ENCODE measurements around the gene TPRN. TPM values are rescaled to one million over a fixed set of nuclear protein-coding genes. Genes with fewer than 3 reads are reported as not detected.
A peak's percentile ranks its signal among the peaks of the same experiment; 100 is the strongest.

The TPRN gene
- total and polyA plus RNA-seq, 2 of the 4 experiments (the other 2 are of a cell fraction), result 1.8 to 5.3 TPM

DNA sequence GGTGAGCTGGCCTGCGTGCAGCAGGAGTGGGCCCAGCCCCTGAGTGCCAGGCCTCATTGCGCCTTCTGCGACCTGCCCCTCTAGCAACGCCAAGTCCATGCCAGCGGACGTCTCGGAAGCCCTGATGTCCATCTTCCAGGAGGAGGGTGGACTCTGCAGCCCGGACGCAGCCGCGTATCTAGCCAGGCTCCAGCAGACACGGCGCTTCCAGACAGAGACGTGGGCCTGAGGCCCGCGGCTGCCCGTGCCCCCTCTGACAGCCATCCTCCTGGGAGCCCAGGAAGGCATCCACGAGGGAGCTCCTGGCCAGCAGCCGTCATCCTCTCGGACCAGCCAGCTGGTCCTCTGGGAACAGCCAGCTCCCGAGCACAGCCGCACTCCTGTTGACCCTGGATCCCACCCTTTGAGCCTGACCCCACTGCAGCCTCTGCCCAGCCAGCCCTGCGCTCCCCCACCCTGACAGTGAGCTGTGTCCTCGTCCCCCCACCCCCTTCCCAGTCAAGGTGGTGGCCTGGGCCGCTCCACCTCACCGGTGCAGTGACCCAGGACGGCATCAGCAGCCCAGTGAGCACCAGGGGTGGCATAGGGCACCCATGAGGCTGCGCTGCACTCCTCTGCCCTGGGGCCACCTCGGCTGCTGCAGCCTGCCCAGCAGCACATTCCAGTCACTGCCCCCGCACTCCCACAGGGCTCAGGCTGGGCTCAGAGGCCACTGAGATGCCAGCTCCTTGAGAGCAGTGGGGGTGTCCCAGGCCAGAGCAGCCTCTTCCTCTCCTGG, 15.8 kb upstream of the TPRN start:
- POLR2A ChIA-PET (ENCODE audit: unreplicated experiment), result no interaction called here
- intact Hi-C loops (cut with micrococcal nuclease), result no loop called here
- Histone ChIP-seq H3K14ac (replicated peaks; ENCODE audit: low read depth, low read length) (no peak overlapping the region), H4K8ac (ENCODE audit: low read depth in 2 of 2, low read length in 2 of 2) (no peak overlapping the region), H3K9me3 (ENCODE audit: control insufficient read depth, insufficient read depth, low read length) (no peaks in the 10 kb centered on the region), H2BK120ac (ENCODE audit: low read depth, low read length) (no peak overlapping the region), H3K27me3 (ENCODE audit: control insufficient read depth, insufficient read depth, low read length) (no peaks in the 10 kb centered on the region), H3K23ac (ENCODE audit: low read depth, low read length) (no peak overlapping the region), H3K56ac (ENCODE audit: extremely low read depth, insufficient read depth, low read length) (no peak overlapping the region), H3K18ac (ENCODE audit: low read depth, low read length) (no peak overlapping the region), H3K4me3 (ENCODE audit: insufficient read depth, low read depth, low read length) (no peak overlapping the region), H2BK20ac (ENCODE audit: low read depth, low read length) (no peak overlapping the region), H2BK5ac (ENCODE audit: low read depth, low read length, poor library complexity, severe bottlenecking) (no peak overlapping the region), H3K9ac (ENCODE audit: low read depth, low read length) (no peak overlapping the region), H3K27ac (ENCODE audit: insufficient read depth, low read length) (no peak overlapping the region), H3K36me3 (ENCODE audit: control insufficient read depth, insufficient read depth, low read length) (peaks cover 18% of the 10 kb centered on the region), H3K79me1 (ENCODE audit: low read depth in 1 of 2, low read length in 2 of 2) (peaks cover 0 to 6% of the 10 kb centered on the region in 2 experiments; a peak in 1 of 4 replicates), H2AFZ (replicated peaks; ENCODE audit: low read length, poor library complexity) (no peak overlapping the region), H2AK5ac (ENCODE audit: low read depth, low read length) (no peak overlapping the region), H3K9me1 (ENCODE audit: insufficient read depth, low read length) (peaks cover 3% of the 10 kb centered on the region; the same call in 1 of the 2 replicates), H3K4me2 (ENCODE audit: low read depth, low read length) (no peak overlapping the region), H2BK15ac (ENCODE audit: low read depth, low read length) (no peak overlapping the region), H2AK9ac (replicated peaks; ENCODE audit: low read depth, low read length, poor library complexity) (peak overlapping the region; percentile 16), H4K91ac (ENCODE audit: insufficient read depth, low read depth, low read length) (no peak overlapping the region), H3K4ac (ENCODE audit: low read depth, low read length) (no peak overlapping the region), H4K20me1 (ENCODE audit: insufficient read depth, low read length) (no peaks in the 10 kb centered on the region), H3K4me1 (ENCODE audit: control insufficient read depth, insufficient read depth, low read length) (peaks cover 6% of the 10 kb centered on the region), H4K5ac (ENCODE audit: low read depth, low read length) (no peak overlapping the region)
- TF ChIP-seq ELK1 (IDR thresholded peaks at IDR 0.05; ENCODE audit: borderline replicate concordance, low read depth, low read length) (no peak), FOS (IDR thresholded peaks at IDR 0.05; ENCODE audit: low read depth, low read length) (no peak), CHD1 (IDR thresholded peaks at IDR 0.05; ENCODE audit: low read depth, low read length) (no peak), MAZ (IDR thresholded peaks at IDR 0.05; ENCODE audit: borderline replicate concordance, low read depth, low read length) (no peak), RCOR1 (IDR thresholded peaks at IDR 0.05; ENCODE audit: insufficient replicate concordance, low read length) (no peak)
- TF ChIP-seq, protein P1, sequence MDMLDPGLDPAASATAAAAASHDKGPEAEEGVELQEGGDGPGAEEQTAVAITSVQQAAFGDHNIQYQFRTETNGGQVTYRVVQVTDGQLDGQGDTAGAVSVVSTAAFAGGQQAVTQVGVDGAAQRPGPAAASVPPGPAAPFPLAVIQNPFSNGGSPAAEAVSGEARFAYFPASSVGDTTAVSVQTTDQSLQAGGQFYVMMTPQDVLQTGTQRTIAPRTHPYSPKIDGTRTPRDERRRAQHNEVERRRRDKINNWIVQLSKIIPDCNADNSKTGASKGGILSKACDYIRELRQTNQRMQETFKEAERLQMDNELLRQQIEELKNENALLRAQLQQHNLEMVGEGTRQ (IDR thresholded peaks at IDR 0.05; ENCODE audit: low read depth, low read length), result no peak
- TF ChIP-seq, protein P2, sequence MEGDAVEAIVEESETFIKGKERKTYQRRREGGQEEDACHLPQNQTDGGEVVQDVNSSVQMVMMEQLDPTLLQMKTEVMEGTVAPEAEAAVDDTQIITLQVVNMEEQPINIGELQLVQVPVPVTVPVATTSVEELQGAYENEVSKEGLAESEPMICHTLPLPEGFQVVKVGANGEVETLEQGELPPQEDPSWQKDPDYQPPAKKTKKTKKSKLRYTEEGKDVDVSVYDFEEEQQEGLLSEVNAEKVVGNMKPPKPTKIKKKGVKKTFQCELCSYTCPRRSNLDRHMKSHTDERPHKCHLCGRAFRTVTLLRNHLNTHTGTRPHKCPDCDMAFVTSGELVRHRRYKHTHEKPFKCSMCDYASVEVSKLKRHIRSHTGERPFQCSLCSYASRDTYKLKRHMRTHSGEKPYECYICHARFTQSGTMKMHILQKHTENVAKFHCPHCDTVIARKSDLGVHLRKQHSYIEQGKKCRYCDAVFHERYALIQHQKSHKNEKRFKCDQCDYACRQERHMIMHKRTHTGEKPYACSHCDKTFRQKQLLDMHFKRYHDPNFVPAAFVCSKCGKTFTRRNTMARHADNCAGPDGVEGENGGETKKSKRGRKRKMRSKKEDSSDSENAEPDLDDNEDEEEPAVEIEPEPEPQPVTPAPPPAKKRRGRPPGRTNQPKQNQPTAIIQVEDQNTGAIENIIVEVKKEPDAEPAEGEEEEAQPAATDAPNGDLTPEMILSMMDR (conservative IDR thresholded peaks at IDR 0.05; ENCODE audit: low read depth, low read length), result no peak
- DNase-seq, result no peak
- no TSS peak for BruUV-seq (replicated peaks)
- CTCF ChIA-PET, result no interaction called here
- 96% methylated on average over 21 of the region's 30 CpGs; no CpG with 5 or more reads in 1 of the 2 experiments for WGBS, 2 experiments (ENCODE audit: extremely low coverage in 2 of 2, insufficient read length in 1 of 2)
- ATAC-seq (ENCODE audit: low read depth), result no peak
- in situ Hi-C loops (cut with MboI; ENCODE audit: low sequenced_read_pairs), result no loop called here
- dilution Hi-C loops (cut with HindIII; ENCODE audit: low sequenced_read_pairs, unreplicated experiment), result no loop called here
